WI38 (cell line): ENCODE results near the gene KIF4B.
"Not testable (repeated sequence)": the region's sequence is repeated elsewhere in the genome, so short reads cannot be mapped to it uniquely, and the experiment has no call there.

Experiments used
- H3K4me3 ChIP-seq: 2 replicates; pipeline ENCODE4 v1.5.1; 2011; ENCODE audit warnings: low read depth, mild to moderate bottlenecking, control low read depth, low read length
- CTCF ChIP-seq: IDR thresholded peaks from 2 replicates; pipeline ENCODE4 v1.5.1; 2012; ENCODE audit warnings: low read depth, mild to moderate bottlenecking, control low read depth, low read length

Gene KIF4B

GRCh38 chr5:154972476-154973080 lies 41.0 kb upstream of the KIF4B start:
- peak; percentile 47 for TF ChIP-seq CTCF
- H3K4me3 ChIP-seq = no peak overlapping the region

GRCh38 chr5:154976082-154976481 lies 37.5 kb upstream of the KIF4B start:
- H3K4me3 ChIP-seq = not testable (repeated sequence)

GRCh38 chr5:154977409-154977808 lies 36.1 kb upstream of the KIF4B start:
- H3K4me3 ChIP-seq = no peak overlapping the region
- TF ChIP-seq CTCF = no peak

- H3K4me3 ChIP-seq = not testable (repeated sequence)
Measured at GRCh38 chr5:154978294-154978693, 35.3 kb upstream of the KIF4B start.

- H3K4me3 ChIP-seq = no peak overlapping the region
- TF ChIP-seq CTCF = no peak
Measured at GRCh38 chr5:154984946-154985516, 28.5 kb upstream of the KIF4B start.

- TF ChIP-seq CTCF = no peak
- no peak overlapping the region for H3K4me3 ChIP-seq
Measured at GRCh38 chr5:154986151-154986550, 27.4 kb upstream of the KIF4B start.

- TF ChIP-seq CTCF = no peak
Measured at GRCh38 chr5:154989626-154990025, 23.9 kb upstream of the KIF4B start.

GRCh38 chr5:154993461-154993860 lies 20.1 kb upstream of the KIF4B start:
- TF ChIP-seq CTCF = no peak
- H3K4me3 ChIP-seq = no peak overlapping the region

More at GRCh38 chr5:154989626-154990025, 23.9 kb upstream of the KIF4B start:
- H3K4me3 ChIP-seq = no peak overlapping the region
